Panc1 (cell line): Measurements from ENCODE around the gene PRXL2A. TPM values are rescaled to one million over a fixed set of nuclear protein-coding genes. Genes with fewer than 3 reads are reported as not detected.

Experiments used
- ATAC-seq: fragments of 200-7000 bp; cut with Tn5 transposase; 2 replicates; pipeline ENCODE4 v1.9.1; 2020; ENCODE audit warnings: mild to moderate bottlenecking, moderate library complexity
- BruUV-seq: library from RNA; stranded (reverse); fragments of 400-500 nt; replicated peaks from 2 replicates; lab custom pipeline; 2021; lab: Mats Ljungman, UMichigan
- CTCF ChIA-PET: fragments of 300-600 bp; sonication (Branson Sonifier 250); formaldehyde crosslinking; loops from one replicate; lab custom pipeline; 2022; ENCODE audit warnings: antibody characterized with exemption; lab: Charles Lee
- POLR2A ChIA-PET: fragments of 300-600 bp; sonication (Branson Sonifier 250); formaldehyde crosslinking; loops from one replicate; lab custom pipeline; 2022; ENCODE audit warnings: antibody characterized with exemption; lab: Charles Lee
- DNase-seq: peaks from one replicate; pipeline ENCODE4 v3.0.0-alpha.2; 2010; ENCODE audit warnings: low read depth, low spot score
- H3K27ac ChIP-seq: 2 replicates; pipeline ENCODE4 v1.5.1; 2011; ENCODE audit warnings: mild to moderate bottlenecking, low read length, inconsistent platforms
- H3K27me3 ChIP-seq: fragments of 200-500 bp; sonication (Bioruptor generic); 2 replicates; pipeline ENCODE4 v1.6.0; 2014; ENCODE audit warnings: low read length, inconsistent platforms; ENCODE audit not compliant: control insufficient read depth, insufficient read depth
- H3K36me3 ChIP-seq: fragments of 200-500 bp; sonication (Bioruptor generic); 2 replicates; pipeline ENCODE4 v1.5.1; 2014; ENCODE audit warnings: inconsistent platforms, mild to moderate bottlenecking, low read length, moderate library complexity; ENCODE audit not compliant: control insufficient read depth, insufficient read depth
- H3K4me1 ChIP-seq: 2 replicates; pipeline ENCODE4 v1.5.1; 2011; ENCODE audit warnings: inconsistent platforms, mild to moderate bottlenecking, low read length, moderate library complexity; ENCODE audit not compliant: control insufficient read depth, insufficient read depth
- H3K4me3 ChIP-seq, 2 experiments: 2 replicates each; pipeline ENCODE4 v1.5.1; 2011 to 2012; ENCODE audit warnings: low read depth in 2 of 2, low read length in 2 of 2, mild to moderate bottlenecking in 2 of 2, inconsistent platforms in 1 of 2, moderate library complexity in 1 of 2
- H3K9me3 ChIP-seq: fragments of 200-500 bp; sonication (Bioruptor generic); 2 replicates; pipeline ENCODE4 v1.5.1; 2014; ENCODE audit warnings: low read depth, mild to moderate bottlenecking, inconsistent platforms, low read length, moderate library complexity; ENCODE audit not compliant: control insufficient read depth, insufficient read depth
- CTCF ChIP-seq: fragments of 450-650 bp; IDR thresholded peaks from 2 replicates; pipeline ENCODE4 v1.5.1; 2017; ENCODE audit warnings: mild to moderate bottlenecking
- POLR2AphosphoS5 ChIP-seq: IDR thresholded peaks from 2 replicates; pipeline ENCODE4 v1.6.1; 2012; ENCODE audit warnings: mild to moderate bottlenecking, low read depth, low read length, moderate library complexity
- REST ChIP-seq, 2 experiments: IDR thresholded peaks; 2 replicates each; pipeline ENCODE4 v1.6.1; 2011 to 2012; ENCODE audit warnings: low read depth in 2 of 2, control low read depth in 1 of 2, low read length in 1 of 2, mild to moderate bottlenecking in 1 of 2, moderate library complexity in 1 of 2; ENCODE audit not compliant: insufficient read depth in 1 of 2
- SIN3A ChIP-seq: IDR thresholded peaks from 2 replicates; pipeline ENCODE4 v1.6.1; 2012; ENCODE audit warnings: low read depth, mild to moderate bottlenecking, low read length, moderate library complexity, borderline replicate concordance; ENCODE audit not compliant: insufficient read depth
- TCF7L2 ChIP-seq: IDR thresholded peaks from 2 replicates; pipeline ENCODE4 v1.6.1; 2011; ENCODE audit warnings: mild to moderate bottlenecking, low read depth, low read length, inconsistent platforms
- in situ Hi-C: cut with HindIII; loops from 2 replicates; pipeline ENCODE4 v1.10.0; 2016; ENCODE audit warnings: low sequenced_read_pairs, low pct_unique_long_range_greater_than_20kb
- intact Hi-C: fragments of 100-400 bp; cut with micrococcal nuclease; formaldehyde crosslinking; loops from one replicate; pipeline ENCODE4 v1.10.0; 2022; ENCODE audit not compliant: unreplicated experiment
- total RNA-seq: library from RNA; stranded (reverse); gene quantifications from one replicate; pipeline ENCODE4 v1.2.1, GENCODE V29; 2021; ENCODE audit not compliant: unreplicated experiment

PRXL2A gene
- total RNA-seq, 1 experiment from 2014 or later, result 89.0 TPM

GRCh38 chr10:80468806-80469421 lies 60.6 kb downstream of the PRXL2A start:
- ChIA-PET CTCF (interaction anchor here (0.6 kb wide), 2 partner anchors 91 to 1001 kb away, joined by 3 to 5 read pairs; no protein-coding TSS in a partner anchor), POLR2A (no interaction called here)
- DNase-seq (no peak), ATAC-seq (no peak)
- H3K36me3 ChIP-seq, result no peaks in the 10 kb centered on the region
- H3K9me3 ChIP-seq, result no peaks in the 10 kb centered on the region
- H3K4me1 ChIP-seq, result peaks cover 24% of the 10 kb centered on the region
- TF ChIP-seq POLR2AphosphoS5, result no peak
- TF ChIP-seq SIN3A, result no peak
- no peak for TF ChIP-seq REST (IDR thresholded peaks at IDR 0.05; ENCODE audit: insufficient read depth in 1 of 2, low read depth in 2 of 2, low read length in 1 of 2)
- no peaks in the 10 kb centered on the region for H3K27me3 ChIP-seq
- no TSS peak for BruUV-seq
- intact Hi-C loops, result no loop called here
- no peak overlapping the region for H3K4me3 ChIP-seq
- in situ Hi-C loops, result no loop called here
- H3K27ac ChIP-seq, result no peak overlapping the region

DNA sequence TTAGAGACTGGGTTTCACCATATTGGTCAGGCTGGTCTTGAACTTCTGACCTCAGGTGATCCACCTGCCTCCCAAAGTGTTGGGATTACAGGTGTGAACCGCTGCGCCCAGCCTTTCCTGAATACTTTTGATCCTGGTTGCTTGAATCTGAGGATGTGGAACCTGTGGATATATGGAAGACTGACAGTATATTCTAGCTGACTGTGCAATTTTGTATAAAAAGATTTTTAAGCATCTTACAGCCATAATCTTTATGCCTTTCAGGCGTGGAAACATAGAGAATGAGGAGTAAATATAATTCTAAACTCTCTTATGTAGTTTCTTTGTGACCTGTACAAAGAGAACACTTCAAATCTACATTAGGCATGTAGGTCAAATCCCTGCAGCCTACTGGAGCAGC lies 61.9 kb downstream of the PRXL2A start:
- no peaks in the 10 kb centered on the region for H3K9me3 ChIP-seq
- H3K36me3 ChIP-seq, result no peaks in the 10 kb centered on the region
- BruUV-seq, result no TSS peak
- no peak for TF ChIP-seq TCF7L2
- no peak for TF ChIP-seq REST (IDR thresholded peaks at IDR 0.05; ENCODE audit: insufficient read depth in 1 of 2, low read depth in 2 of 2, low read length in 1 of 2)
- no peak for TF ChIP-seq SIN3A
- TF ChIP-seq CTCF, result no peak
- TF ChIP-seq POLR2AphosphoS5, result no peak
- H3K27me3 ChIP-seq, result no peaks in the 10 kb centered on the region
- H3K4me3 ChIP-seq, result no peak overlapping the region
- in situ Hi-C loops (no loop called here), intact Hi-C loops (no loop called here)
- DNase-seq (no peak), ATAC-seq (no peak)
- ChIA-PET CTCF (interaction anchor here (1.1 kb wide), 1 partner anchor 36 kb away, joined by 3 read pairs; no protein-coding TSS in a partner anchor), POLR2A (no interaction called here)
- H3K27ac ChIP-seq, result no peak overlapping the region
- H3K4me1 ChIP-seq, result peaks cover 13% of the 10 kb centered on the region
